Activated B cell treated with CpG ODN at 0.5 μM for 24 hours (primary cell): ENCODE data around the gene ANKRD40. TPM values are rescaled to one million over a fixed set of nuclear protein-coding genes. Genes with fewer than 3 reads are reported as not detected.

ENCODE experiments used
- ATAC-seq: fragments of 200-7000 bp; cut with Tn5 transposase; one replicate; pipeline ENCODE4 v1.10.0; 2021; ENCODE audit warnings: low read depth, mild to moderate bottlenecking, moderate library complexity
- CTCF ChIA-PET: fragments of 350-600 bp; sonication (Branson Sonifier 250); formaldehyde crosslinking; loops from one replicate; lab custom pipeline; 2021; ENCODE audit warnings: antibody characterized with exemption; lab: Charles Lee
- POLR2A ChIA-PET: fragments of 350-600 bp; sonication (Branson Sonifier 250); formaldehyde crosslinking; loops from one replicate; lab custom pipeline; 2021; ENCODE audit warnings: antibody characterized with exemption; lab: Charles Lee
- DNase-seq: peaks from one replicate; pipeline ENCODE4 v3.0.0; 2022
- H3K27ac Mint-ChIP-seq: one replicate; pipeline ENCODE4 v1.8.0; 2020; ENCODE audit warnings: mixed read lengths
- H3K27me3 Mint-ChIP-seq: one replicate; pipeline ENCODE4 v1.8.0; 2021; ENCODE audit warnings: mixed read lengths
- H3K36me3 Mint-ChIP-seq: one replicate; pipeline ENCODE4 v1.8.0; 2021; ENCODE audit warnings: low read depth, mixed read lengths
- H3K4me1 Mint-ChIP-seq: one replicate; pipeline ENCODE4 v1.8.0; 2021; ENCODE audit warnings: mixed read lengths
- H3K4me3 Mint-ChIP-seq: one replicate; pipeline ENCODE4 v1.8.0; 2020; ENCODE audit warnings: mild to moderate bottlenecking, mixed read lengths
- H3K9me3 Mint-ChIP-seq: one replicate; pipeline ENCODE4 v1.8.0; 2020; ENCODE audit warnings: mixed read lengths
- CTCF ChIP-seq: fragments of 200-600 bp; IDR thresholded peaks from one replicate; pipeline ENCODE4 v1.8.0; 2022; ENCODE audit warnings: antibody characterized with exemption, mild to moderate bottlenecking
- intact Hi-C: fragments of 100-400 bp; cut with micrococcal nuclease; formaldehyde crosslinking; loops from one replicate; pipeline ENCODE4 v1.15.1; 2024
- total RNA-seq: library from RNA; stranded (reverse); gene quantifications from 2 replicates; pipeline ENCODE4 v1.2.3, GENCODE V29; 2022

ANKRD40 gene
- total RNA-seq, 1 donor from 2014 or later = 39.0 TPM

DNA sequence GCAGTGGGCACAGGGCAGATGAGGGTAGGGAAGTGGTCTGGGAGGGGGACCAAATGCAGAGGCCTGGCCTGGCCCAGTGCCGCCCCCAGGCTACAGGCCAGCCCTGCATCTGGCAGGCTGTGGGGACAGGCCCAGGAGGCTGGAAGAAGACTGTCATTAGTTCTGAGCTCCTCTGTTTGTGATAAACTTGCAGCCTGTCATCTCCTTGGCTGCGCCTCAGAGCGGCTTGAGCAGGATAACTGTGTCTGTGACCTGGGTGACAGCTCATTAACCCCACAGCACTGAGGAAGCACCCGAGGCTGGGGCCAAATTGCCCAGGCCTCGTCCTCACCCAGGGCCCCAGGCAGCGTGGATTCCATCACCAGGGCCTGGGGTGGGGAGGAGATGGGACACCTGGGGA is 49.1 kb downstream of the ANKRD40 start:
- TF ChIP-seq CTCF = no peak
- no peak for DNase-seq
- Mint-ChIP-seq H3K36me3 (no peaks in the 10 kb centered on the region), H3K9me3 (no peaks in the 10 kb centered on the region), H3K27ac (no peak overlapping the region), H3K27me3 (peaks cover 13% of the 10 kb centered on the region), H3K4me1 (no peaks in the 10 kb centered on the region), H3K4me3 (no peak overlapping the region)
- ChIA-PET POLR2A (no interaction called here), CTCF (no interaction called here)
- intact Hi-C loops = no loop called here
- no peak for ATAC-seq

DNA sequence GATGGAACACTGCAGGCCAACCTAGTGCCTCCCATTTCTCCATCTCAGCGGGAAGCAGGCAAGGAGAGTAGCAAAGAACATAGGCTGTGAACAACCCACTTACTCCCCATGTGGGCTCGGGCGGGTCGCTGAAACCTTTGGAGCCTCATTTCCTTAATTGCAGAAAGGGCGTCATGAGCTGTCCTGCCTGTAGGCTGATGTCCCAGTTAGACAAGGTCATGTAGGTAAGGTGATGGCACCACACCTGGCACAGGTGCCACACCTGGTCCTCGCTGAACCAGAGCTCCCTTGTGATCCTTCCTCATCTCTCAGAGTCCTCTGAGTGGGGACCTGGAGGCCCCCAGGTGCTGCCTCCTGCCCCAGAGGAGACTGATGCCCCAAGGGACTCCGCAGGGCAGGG is 50.1 kb downstream of the ANKRD40 start:
- H3K4me1 Mint-ChIP-seq = no peaks in the 10 kb centered on the region
- H3K4me3 Mint-ChIP-seq = no peak overlapping the region
- no peaks in the 10 kb centered on the region for H3K9me3 Mint-ChIP-seq
- ChIA-PET POLR2A (no interaction called here), CTCF (no interaction called here)
- ATAC-seq (no peak), DNase-seq (no peak)
- peaks cover 9% of the 10 kb centered on the region for H3K27me3 Mint-ChIP-seq
- H3K36me3 Mint-ChIP-seq = no peaks in the 10 kb centered on the region
- intact Hi-C loops = no loop called here
- no peak overlapping the region for H3K27ac Mint-ChIP-seq
- TF ChIP-seq CTCF = no peak

DNA sequence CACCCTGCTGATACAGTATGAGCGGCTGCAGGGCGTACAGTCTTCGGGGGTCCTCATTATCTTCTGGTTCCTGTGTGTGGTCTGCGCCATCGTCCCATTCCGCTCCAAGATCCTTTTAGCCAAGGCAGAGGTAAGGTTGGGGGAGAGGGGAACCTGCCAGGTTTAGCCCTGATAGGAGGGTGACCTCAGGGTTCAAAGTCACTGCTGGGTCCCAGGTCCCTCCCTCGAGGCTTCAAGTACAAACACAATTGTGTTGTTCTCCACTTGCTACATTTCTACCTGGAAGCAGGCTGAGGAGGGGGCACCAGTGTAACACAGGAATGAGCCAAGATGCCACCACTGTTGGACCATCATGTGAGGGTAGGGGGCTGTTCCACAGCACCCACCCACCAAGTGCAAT is 50.7 kb downstream of the ANKRD40 start:
- TF ChIP-seq CTCF = no peak
- CTCF ChIA-PET = no interaction called here
- POLR2A ChIA-PET = no interaction called here
- no peaks in the 10 kb centered on the region for H3K4me1 Mint-ChIP-seq
- H3K27ac Mint-ChIP-seq = no peak overlapping the region
- H3K9me3 Mint-ChIP-seq = no peaks in the 10 kb centered on the region
- intact Hi-C loops = no loop called here
- H3K4me3 Mint-ChIP-seq = no peak overlapping the region
- peaks cover 8% of the 10 kb centered on the region for H3K27me3 Mint-ChIP-seq
- H3K36me3 Mint-ChIP-seq = no peaks in the 10 kb centered on the region
- no peak for DNase-seq
- ATAC-seq = no peak

DNA sequence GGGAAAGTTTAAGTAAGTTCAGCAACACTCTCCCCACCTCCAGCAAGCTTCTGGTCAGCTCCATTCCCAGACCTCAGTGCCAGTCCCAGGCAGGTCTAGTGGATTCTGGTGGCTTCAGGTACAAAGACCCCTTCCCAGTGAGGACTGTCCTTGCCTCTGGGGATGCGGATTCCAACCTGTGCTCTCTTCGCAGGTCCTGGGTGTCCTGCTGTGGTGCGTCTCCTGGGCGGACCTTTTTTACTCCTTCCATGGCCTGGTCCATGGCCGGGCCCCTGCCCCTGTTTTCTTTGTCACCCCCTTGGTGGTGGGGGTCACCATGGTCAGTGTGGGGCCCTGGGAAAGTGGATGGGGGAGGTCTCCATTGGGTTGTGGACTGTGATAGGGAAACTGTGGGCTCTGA is 51.2 kb downstream of the ANKRD40 start:
- no peak for DNase-seq
- intact Hi-C loops = no loop called here
- Mint-ChIP-seq H3K9me3 (no peaks in the 10 kb centered on the region), H3K27me3 (peaks cover 4% of the 10 kb centered on the region), H3K36me3 (no peaks in the 10 kb centered on the region), H3K4me1 (no peaks in the 10 kb centered on the region), H3K27ac (no peak overlapping the region), H3K4me3 (no peak overlapping the region)
- no peak for TF ChIP-seq CTCF
- ChIA-PET POLR2A (no interaction called here), CTCF (no interaction called here)
- ATAC-seq = no peak

DNA sequence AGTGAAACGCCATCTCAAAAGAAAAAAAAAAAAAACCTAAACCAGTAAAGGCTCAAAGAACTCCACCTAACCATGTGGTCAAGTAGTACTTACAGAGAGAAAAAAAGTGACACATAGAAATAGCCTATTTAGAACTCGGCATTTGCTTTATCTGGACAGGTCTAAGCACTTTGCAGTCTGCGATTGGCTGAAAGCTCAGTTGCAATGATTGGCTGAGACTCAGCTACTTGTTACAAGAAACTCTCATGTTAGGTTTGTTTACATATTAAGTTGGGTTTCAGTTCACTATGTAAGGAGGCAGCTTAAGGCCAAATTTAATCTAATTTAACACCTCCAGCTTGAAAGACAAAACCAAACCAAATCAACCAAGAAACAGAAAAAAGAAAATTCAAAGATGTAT is 54.0 kb downstream of the ANKRD40 start:
- intact Hi-C loops = no loop called here
- no peaks in the 10 kb centered on the region for H3K27me3 Mint-ChIP-seq
- no peak for TF ChIP-seq CTCF
- no peak overlapping the region for H3K4me3 Mint-ChIP-seq
- no peak for ATAC-seq
- H3K4me1 Mint-ChIP-seq = no peaks in the 10 kb centered on the region
- POLR2A ChIA-PET = interaction anchor here (0.6 kb wide), 1 partner anchor 11 kb away, joined by 3 read pairs; no protein-coding TSS in a partner anchor
- H3K9me3 Mint-ChIP-seq = no peaks in the 10 kb centered on the region
- H3K36me3 Mint-ChIP-seq = no peaks in the 10 kb centered on the region
- CTCF ChIA-PET = no interaction called here
- H3K27ac Mint-ChIP-seq = no peak overlapping the region
- no peak for DNase-seq
